ENCODE results near the gene SNAPC4. TPM values are rescaled to one million over a fixed set of nuclear protein-coding genes. Genes with fewer than 3 reads are reported as not detected.
A peak's percentile ranks its signal among the peaks of the same experiment; 100 is the strongest.

SNAPC4 gene
- total RNA-seq, 6 experiments from 2014 or later, result 3.8 to 6.5 (median 5.4) TPM

DNA sequence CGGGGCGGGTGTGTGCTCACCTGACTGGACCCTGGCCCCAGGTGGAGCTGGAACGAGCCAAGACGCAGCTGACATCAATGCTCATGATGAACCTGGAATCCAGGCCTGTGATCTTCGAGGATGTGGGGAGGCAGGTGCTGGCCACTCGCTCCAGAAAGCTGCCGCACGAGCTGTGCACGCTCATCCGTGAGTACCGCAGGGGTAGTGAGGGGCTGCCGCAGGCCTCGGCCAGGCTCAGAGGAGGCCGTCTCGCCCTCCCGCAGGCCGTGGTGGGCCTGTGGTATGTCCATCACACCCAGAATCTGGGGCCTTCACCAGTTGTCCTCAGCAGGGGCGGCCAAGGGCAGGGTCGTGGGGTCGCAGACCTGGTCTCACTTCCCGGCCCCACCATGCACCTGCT, 21.8 kb upstream of the SNAPC4 start:
- Histone ChIP-seq H3K27ac (no peak overlapping the region), H3K27me3 (no peaks in the 10 kb centered on the region), H3K36me3 (peaks cover 5 to 73% (median 38%) of the 10 kb centered on the region in 4 donors), H3K4me3 (no peak overlapping the region), H3K9me3 (no peaks in the 10 kb centered on the region), H3K4me1 (peaks cover 0 to 8% (median 2%) of the 10 kb centered on the region in 4 donors)
- DNase-seq, result no peak
- no CpG with 5 or more reads among the region's 21 CpGs for WGBS (ENCODE audit: insufficient coverage, low coverage, low lambda C conversion rate, missing lambda C conversion rate)
- no peak for ATAC-seq
- intact Hi-C loops (cut with DNase I), result no loop called here
- TF ChIP-seq, protein P1, sequence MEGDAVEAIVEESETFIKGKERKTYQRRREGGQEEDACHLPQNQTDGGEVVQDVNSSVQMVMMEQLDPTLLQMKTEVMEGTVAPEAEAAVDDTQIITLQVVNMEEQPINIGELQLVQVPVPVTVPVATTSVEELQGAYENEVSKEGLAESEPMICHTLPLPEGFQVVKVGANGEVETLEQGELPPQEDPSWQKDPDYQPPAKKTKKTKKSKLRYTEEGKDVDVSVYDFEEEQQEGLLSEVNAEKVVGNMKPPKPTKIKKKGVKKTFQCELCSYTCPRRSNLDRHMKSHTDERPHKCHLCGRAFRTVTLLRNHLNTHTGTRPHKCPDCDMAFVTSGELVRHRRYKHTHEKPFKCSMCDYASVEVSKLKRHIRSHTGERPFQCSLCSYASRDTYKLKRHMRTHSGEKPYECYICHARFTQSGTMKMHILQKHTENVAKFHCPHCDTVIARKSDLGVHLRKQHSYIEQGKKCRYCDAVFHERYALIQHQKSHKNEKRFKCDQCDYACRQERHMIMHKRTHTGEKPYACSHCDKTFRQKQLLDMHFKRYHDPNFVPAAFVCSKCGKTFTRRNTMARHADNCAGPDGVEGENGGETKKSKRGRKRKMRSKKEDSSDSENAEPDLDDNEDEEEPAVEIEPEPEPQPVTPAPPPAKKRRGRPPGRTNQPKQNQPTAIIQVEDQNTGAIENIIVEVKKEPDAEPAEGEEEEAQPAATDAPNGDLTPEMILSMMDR (IDR thresholded peaks at IDR 0.05), result no peak
- TF ChIP-seq POLR2A (IDR thresholded peaks at IDR 0.05), result no peak

DNA sequence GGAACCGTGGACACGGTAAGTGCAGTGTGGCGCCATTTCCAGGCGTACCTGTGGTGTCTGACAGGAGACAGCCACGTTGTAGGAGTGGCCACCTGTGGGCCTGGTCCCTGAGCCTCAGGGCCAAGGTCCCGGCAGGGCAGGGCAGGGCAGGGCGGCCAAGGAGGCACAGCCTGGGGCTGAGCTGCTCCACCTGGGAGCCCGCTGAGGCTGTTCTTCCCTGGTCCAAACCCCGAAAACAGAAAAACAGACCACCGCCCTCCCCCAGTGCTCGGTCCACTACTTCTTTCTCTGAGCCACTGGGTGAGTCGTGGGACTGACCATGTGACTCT, 19.1 kb upstream of the SNAPC4 start:
- Histone ChIP-seq H3K4me3 (no peak overlapping the region), H3K27me3 (no peaks in the 10 kb centered on the region), H3K27ac (peak overlapping the region in 2 of 3 donors; percentile 71 to 91), H3K4me1 (peaks cover 0 to 8% (median 2%) of the 10 kb centered on the region in 4 donors), H3K9me3 (no peaks in the 10 kb centered on the region), H3K36me3 (peaks cover 5 to 87% (median 47%) of the 10 kb centered on the region in 4 donors)
- no peak for TF ChIP-seq POLR2A (IDR thresholded peaks at IDR 0.05)
- TF ChIP-seq, protein P1 (IDR thresholded peaks at IDR 0.05), result no peak
- no peak for ATAC-seq
- no peak for DNase-seq
- intact Hi-C loops (cut with DNase I), result no loop called here
- WGBS (ENCODE audit: insufficient coverage, low coverage, low lambda C conversion rate, missing lambda C conversion rate), result 100% methylated on average over 2 of the region's 12 CpGs

DNA sequence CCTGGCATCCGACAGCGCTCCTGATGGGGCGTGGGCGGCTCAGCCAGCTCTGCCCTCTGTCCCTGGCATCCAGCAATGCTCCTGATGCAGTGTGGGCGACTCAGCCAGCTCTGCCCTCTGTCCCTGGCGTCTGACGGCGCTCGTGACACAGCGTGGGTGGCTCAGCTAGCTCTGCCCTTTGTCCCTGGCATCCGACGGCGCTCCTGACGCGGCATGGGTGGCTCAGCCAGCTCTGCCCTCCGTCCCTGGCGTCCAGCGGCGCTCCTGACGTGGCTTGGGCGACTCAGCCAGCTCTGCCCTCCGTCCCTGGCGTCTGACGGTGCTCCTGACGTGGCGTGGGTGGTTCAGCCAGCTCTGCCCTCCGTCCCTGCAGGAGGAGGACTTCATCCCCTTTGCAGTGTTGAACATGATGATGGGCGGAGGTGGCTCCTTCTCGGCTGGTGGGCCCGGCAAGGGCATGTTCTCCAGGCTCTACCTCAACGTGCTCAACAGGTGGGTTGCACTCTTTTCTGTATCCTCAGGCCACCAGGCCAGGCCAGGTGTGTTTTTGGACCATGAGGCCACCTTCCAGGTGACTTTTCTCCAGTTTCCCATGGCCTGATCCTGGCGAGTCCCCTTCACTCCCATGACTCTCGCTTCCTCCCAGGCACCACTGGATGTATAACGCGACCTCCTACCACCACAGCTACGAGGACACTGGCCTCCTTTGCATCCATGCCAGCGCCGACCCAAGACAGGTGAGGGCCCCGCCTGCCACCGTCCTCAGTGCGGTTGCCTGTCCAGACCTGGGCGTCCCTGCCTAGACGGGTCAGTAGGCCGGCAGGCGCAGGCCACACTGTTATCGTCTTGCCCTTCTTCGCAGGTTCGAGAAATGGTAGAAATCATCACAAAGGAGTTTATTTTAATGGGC, 18.5 kb upstream of the SNAPC4 start:
- Histone ChIP-seq H3K4me3 (no peak overlapping the region), H3K36me3 (peaks cover 5 to 87% (median 46%) of the 10 kb centered on the region in 4 donors), H3K4me1 (peaks cover 0 to 8% (median 2%) of the 10 kb centered on the region in 4 donors), H3K27me3 (no peaks in the 10 kb centered on the region), H3K27ac (peak overlapping the region; percentile 21 to 91 (median 71)), H3K9me3 (no peaks in the 10 kb centered on the region)
- WGBS (ENCODE audit: insufficient coverage, low coverage, low lambda C conversion rate, missing lambda C conversion rate), result 91% methylated on average over 8 of the region's 48 CpGs
- TF ChIP-seq, protein P1 (IDR thresholded peaks at IDR 0.05), result no peak
- peak; percentile 40 for TF ChIP-seq POLR2A (IDR thresholded peaks at IDR 0.05)
- DNase-seq, result peak; percentile 94 to 96 (median 95)
- peak; percentile 92 to 96 (median 92) for ATAC-seq
- intact Hi-C loops (cut with DNase I), result no loop called here

DNA sequence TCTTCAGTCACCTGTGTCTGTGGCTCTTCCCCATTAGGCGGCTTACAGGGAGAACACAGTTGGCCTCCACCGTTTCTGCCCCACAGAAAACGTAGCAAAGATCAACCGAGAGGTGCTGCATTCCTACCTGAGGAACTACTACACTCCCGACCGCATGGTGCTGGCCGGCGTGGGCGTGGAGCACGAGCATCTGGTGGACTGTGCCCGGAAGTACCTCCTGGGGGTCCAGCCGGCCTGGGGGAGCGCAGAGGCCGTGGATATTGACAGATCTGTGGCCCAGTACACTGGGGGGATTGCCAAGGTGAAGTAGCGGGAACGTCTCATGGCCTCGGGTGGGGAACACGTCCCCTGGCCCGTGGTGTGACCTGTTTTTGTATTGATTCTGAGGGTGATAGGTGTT, 16.9 kb upstream of the SNAPC4 start:
- H3K9me3 ChIP-seq, result no peaks in the 10 kb centered on the region
- 79% methylated on average over 4 of the region's 19 CpGs for WGBS (ENCODE audit: insufficient coverage, low coverage, low lambda C conversion rate, missing lambda C conversion rate)
- TF ChIP-seq, protein P1 (IDR thresholded peaks at IDR 0.05), result no peak
- peak overlapping the region in 1 of 3 donors; percentile 70 for H3K27ac ChIP-seq
- H3K27me3 ChIP-seq, result no peaks in the 10 kb centered on the region
- ATAC-seq (no peak), DNase-seq (no peak)
- no peak overlapping the region for H3K4me3 ChIP-seq
- peaks cover 5 to 86% (median 43%) of the 10 kb centered on the region in 4 donors for H3K36me3 ChIP-seq
- H3K4me1 ChIP-seq, result peaks cover 0 to 8% (median 2%) of the 10 kb centered on the region in 4 donors
- intact Hi-C loops (cut with DNase I), result no loop called here
